ENCODE results near the gene MR1.

Gene MR1

GRCh38 chr1:181064011-181064623, 30.3 kb downstream of the MR1 start:
- no peak for DNase-seq (ENCODE audit: low read depth)
- no peak for TF ChIP-seq CTCF (IDR thresholded peaks at IDR 0.05; ENCODE audit: low read length, missing control alignments)
- H3K4me3 ChIP-seq (replicated peaks; ENCODE audit: low read depth, low read length) = no peak overlapping the region

GRCh38 chr1:181064702-181065101, 30.9 kb downstream of the MR1 start:
- TF ChIP-seq CTCF (IDR thresholded peaks at IDR 0.05; ENCODE audit: low read length, missing control alignments) = no peak
- DNase-seq (ENCODE audit: low read depth) = no peak
- no peak overlapping the region for H3K4me3 ChIP-seq (replicated peaks; ENCODE audit: low read depth, low read length)

- H3K4me3 ChIP-seq (replicated peaks; ENCODE audit: low read depth, low read length) = no peak overlapping the region
- no peak for TF ChIP-seq CTCF (IDR thresholded peaks at IDR 0.05; ENCODE audit: low read length, missing control alignments)
- peak; percentile 94 for DNase-seq (ENCODE audit: low read depth)
Measured at GRCh38 chr1:181073638-181074037, 39.9 kb downstream of the MR1 start.

GRCh38 chr1:181075766-181076350, 42.1 kb downstream of the MR1 start:
- no peak overlapping the region for H3K4me3 ChIP-seq (replicated peaks; ENCODE audit: low read depth, low read length)
- TF ChIP-seq CTCF (IDR thresholded peaks at IDR 0.05; ENCODE audit: low read length, missing control alignments) = no peak
- DNase-seq (ENCODE audit: low read depth) = no peak

- TF ChIP-seq CTCF (IDR thresholded peaks at IDR 0.05; ENCODE audit: low read length, missing control alignments) = no peak
- no peak overlapping the region for H3K4me3 ChIP-seq (replicated peaks; ENCODE audit: low read depth, low read length)
Measured at GRCh38 chr1:181076852-181077251, 43.1 kb downstream of the MR1 start.

GRCh38 chr1:181077576-181078242, 43.9 kb downstream of the MR1 start:
- H3K4me3 ChIP-seq (replicated peaks; ENCODE audit: low read depth, low read length) = no peak overlapping the region
- DNase-seq (ENCODE audit: low read depth) = peak; percentile 63
- no peak for TF ChIP-seq CTCF (IDR thresholded peaks at IDR 0.05; ENCODE audit: low read length, missing control alignments)

More at GRCh38 chr1:181076852-181077251, 43.1 kb downstream of the MR1 start:
- no peak for DNase-seq (ENCODE audit: low read depth)

All from fibroblast of pulmonary artery (primary cell).